Sigmoid colon (tissue), 4 donors: ENCODE measurements around the gene TMEM115.

Source experiments
- EP300 ChIP-seq, 4 donors: sonication (generic); formaldehyde crosslinking; IDR thresholded peaks; one replicate each; pipeline ENCODE4 v1.6.1; 2017; ENCODE audit warnings: antibody characterized with exemption in 4 of 4
- POLR2A ChIP-seq, 2 donors: fragments of 450-650 bp; IDR thresholded peaks; one replicate each; pipeline ENCODE4 v1.6.1; 2016; ENCODE audit warnings: antibody characterized with exemption in 2 of 2, mild to moderate bottlenecking in 2 of 2, moderate library complexity in 2 of 2
- POLR2AphosphoS5 ChIP-seq, 4 donors: sonication (generic); formaldehyde crosslinking; IDR thresholded peaks; one replicate each; pipeline ENCODE4 v1.6.1; 2017; ENCODE audit warnings: antibody characterized with exemption in 4 of 4
- TF ChIP-seq, protein P1 (sequence below), 4 experiments: fragments of 450-650 bp in 3 of 4; fragments of 200-600 bp in 1 of 4; IDR thresholded peaks; one replicate each; pipeline ENCODE4 v1.5.1; 2016 to 2019; ENCODE audit warnings: antibody characterized with exemption in 4 of 4, mild to moderate bottlenecking in 3 of 4, moderate library complexity in 2 of 4

DNA sequence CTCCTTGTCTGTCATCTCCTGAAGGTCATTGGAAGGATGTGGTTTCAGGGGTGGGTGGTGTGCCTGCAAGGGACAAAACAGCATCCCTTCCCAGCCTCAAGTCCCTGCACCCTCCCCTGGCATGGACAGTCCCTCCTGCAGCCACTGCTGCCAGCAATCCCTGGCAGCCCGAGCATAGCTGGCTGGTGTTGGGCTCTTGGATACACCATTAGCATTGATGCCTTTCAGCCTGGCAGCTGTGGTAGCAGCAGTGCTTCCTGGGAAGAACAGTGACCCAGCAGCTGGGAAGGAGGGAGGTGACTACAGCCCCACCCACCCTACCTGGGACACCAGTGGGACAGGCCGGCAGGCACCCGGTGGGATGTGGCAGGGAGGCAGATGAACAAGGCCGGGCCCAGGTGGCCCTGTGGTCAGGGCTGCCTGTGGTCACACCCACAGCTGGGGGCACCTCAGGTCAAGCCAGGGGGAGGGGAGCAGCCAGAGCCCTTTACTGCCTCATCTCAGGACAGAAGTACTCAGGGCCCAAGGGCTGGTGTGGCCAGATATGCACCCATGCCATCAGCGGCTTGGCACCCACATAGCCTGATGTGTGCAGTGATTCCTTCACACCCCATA lies 32.9 kb upstream of the TMEM115 start:
- TF ChIP-seq POLR2AphosphoS5 (IDR thresholded peaks at IDR 0.05): no peak
- TF ChIP-seq, protein P1, sequence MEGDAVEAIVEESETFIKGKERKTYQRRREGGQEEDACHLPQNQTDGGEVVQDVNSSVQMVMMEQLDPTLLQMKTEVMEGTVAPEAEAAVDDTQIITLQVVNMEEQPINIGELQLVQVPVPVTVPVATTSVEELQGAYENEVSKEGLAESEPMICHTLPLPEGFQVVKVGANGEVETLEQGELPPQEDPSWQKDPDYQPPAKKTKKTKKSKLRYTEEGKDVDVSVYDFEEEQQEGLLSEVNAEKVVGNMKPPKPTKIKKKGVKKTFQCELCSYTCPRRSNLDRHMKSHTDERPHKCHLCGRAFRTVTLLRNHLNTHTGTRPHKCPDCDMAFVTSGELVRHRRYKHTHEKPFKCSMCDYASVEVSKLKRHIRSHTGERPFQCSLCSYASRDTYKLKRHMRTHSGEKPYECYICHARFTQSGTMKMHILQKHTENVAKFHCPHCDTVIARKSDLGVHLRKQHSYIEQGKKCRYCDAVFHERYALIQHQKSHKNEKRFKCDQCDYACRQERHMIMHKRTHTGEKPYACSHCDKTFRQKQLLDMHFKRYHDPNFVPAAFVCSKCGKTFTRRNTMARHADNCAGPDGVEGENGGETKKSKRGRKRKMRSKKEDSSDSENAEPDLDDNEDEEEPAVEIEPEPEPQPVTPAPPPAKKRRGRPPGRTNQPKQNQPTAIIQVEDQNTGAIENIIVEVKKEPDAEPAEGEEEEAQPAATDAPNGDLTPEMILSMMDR (IDR thresholded peaks at IDR 0.05): no peak
- no peak for TF ChIP-seq EP300 (IDR thresholded peaks at IDR 0.05)
- TF ChIP-seq POLR2A (IDR thresholded peaks at IDR 0.05): no peak
